Measurements from ENCODE around the gene SLC22A7.
A peak's percentile ranks its signal among the peaks of the same experiment; 100 is the strongest.

SLC22A7 gene

GRCh38 chr6:43267619-43268354 lies 30.3 kb upstream of the SLC22A7 start:
- ATAC-seq, result no peak

GRCh38 chr6:43268355-43268700 lies 29.7 kb upstream of the SLC22A7 start:
- ATAC-seq, result no peak

- ATAC-seq, result no peak
Observed at GRCh38 chr6:43268782-43269272, 29.2 kb upstream of the SLC22A7 start.

DNA sequence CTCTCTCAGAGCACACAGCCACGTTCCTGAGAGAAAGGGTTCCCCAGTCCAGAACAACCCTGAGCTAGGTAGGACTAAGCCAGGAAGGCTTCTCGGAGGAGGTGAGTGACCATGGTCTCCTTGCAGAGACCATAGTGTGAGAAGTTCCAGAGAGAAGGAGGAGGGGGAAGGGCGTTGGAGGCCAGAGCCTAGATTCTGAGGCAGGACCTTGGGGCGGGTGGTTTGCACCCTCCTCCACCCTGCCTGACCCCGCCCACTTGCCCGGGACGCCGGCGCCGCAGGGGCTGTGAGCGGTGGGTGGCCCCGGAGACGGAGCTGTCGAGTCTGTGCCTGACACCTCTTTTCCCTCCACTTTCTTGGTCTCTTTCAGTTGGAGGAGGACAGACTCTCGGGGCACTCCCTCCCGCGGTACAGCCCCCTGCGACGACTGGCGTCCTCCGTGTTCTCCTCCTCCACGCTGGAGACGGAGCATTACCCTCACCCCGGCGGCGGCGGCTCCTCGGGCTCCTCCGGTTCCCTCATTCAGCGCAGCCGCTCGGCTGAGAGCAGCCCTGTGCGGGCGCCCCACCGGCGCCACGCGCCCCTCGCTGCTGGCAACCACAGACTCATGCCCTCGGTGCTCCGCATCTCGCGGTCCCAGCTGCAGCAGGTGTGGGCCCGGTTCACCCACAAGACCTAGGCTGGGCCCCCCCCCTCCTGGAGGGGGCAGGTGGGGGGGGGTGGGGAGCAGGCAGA lies 28.6 kb upstream of the SLC22A7 start:
- ATAC-seq, result peak; percentile 54 to 68

DNA sequence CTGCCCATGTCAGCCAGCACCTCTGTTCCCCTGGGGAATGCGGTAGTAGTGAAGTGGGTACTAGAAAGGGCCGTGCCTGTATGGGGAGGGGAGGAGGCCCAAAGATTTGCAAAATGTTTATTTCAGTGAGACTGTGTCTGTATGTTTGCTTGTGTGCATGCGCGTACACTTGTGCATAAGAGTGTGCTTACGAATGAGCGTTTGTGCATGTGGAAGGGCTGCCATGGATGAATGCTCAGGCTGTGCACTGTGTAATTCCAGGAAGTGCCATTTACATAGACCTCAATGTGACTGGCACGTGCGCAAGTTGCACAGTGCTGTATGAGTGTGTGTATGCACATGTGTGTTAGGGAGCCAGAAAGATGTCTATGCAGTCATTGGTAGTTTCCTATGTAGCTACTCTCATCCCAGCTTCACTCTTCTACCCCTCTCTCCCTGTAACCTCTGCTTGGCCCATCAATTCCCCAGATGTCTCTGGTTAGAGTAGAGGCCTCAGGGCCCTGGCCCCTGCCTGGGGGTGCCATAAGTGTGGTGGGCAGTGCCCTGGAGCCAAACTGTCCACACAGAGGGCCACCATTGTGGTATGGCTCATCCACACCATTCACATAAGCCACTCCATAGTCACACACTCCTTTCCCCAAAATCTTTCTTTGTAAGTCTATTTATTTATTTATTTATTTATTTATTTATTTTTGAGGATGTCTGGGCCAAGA lies 26.8 kb upstream of the SLC22A7 start:
- no peak for ATAC-seq

- ATAC-seq, result no peak
Observed at GRCh38 chr6:43271944-43272343, 26.1 kb upstream of the SLC22A7 start.

DNA sequence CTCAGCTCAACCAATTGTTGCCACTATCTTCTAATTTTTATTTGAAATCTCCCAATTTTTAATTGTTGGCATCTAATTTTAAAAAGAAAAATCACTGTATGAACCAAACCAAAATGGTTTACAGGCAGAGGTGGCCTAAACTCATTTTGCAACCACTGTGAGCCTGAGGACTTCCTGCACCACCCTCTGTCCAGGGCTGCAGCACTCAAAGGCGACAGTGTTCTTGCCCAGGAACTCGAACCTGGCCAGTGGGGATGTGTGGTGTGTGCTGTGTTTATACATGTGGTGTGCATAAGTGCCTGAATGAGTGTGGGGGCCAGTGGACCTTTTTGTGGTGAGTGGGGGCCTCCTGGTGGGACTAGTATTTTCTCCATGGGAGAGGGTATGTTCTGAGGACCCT lies 24.4 kb upstream of the SLC22A7 start:
- ATAC-seq, result no peak

DNA sequence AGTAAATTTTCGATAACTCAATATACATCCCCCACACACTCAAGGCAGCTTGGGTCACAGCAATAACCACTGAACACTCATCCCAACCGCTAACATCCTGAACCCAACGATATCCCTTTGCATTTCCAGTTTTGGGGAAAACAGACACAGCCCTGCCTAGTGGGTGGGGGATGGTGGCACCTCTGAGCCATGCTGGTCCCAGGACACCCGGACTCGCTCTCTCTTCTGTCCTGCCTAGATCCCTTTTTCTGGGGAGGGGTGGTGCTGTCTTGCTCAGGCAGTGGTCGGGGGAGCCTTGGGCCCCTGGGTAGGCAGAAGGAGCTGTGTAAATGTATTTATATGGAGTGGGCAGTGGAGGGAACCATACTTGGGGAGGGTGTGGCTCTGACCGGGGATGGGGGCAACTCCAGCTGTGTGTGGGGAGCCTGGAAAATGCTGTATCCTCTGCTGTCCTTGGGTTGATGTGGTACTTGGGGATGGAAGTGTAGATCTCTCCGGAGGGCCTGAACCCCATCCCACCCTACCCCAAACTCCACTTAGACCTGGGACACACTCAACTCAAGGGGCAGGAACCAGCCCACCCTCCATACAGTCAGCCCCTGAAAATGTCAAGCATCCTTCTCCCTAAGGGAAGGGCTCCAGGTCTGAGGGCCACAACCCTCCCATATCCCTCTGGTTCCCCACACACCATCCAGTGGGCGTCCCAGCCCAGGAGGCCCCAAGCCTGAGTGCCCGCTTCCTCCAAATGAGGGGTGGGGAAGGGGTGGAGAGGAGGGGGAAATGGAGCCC lies 23.7 kb upstream of the SLC22A7 start:
- ATAC-seq, result no peak

DNA sequence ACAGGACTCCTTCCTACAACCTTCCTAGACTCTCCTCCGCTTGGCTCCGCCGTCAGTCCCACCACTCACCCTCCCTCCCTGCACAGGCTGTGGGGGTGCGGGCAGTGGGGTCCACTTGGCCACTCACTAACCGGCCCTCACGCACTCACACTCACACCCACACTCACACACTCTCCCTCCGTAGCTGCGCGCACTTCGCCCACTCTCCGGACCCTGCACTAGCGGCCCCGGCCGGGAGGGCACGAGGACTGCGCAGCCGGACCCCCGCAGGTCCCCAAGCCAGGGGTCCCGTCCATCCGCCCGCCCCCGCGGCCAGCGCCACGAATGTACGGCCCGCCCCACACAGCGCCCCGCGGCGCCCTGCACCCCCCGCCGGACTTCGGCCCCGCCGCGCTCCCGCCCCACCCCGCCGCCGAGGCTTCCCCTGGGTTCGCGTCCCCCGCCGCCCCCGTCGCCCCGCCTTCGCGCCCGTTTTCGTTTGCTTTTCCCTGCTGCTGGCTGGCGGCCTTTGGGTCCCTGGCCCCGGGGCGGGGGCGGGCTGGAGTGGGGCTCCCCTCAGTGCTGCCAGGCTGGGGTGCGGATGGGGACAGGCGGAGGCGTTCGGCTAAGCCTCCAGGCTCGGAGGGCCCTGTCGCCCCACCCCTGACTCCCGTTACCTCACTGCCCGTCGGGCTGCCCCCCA lies 23.0 kb upstream of the SLC22A7 start:
- peak in 1 of 2 donors; percentile 26 for ATAC-seq

GRCh38 chr6:43275801-43276576 lies 22.1 kb upstream of the SLC22A7 start:
- peak; percentile 47 to 60 for ATAC-seq

GRCh38 chr6:43276577-43277305 lies 21.3 kb upstream of the SLC22A7 start:
- no peak for ATAC-seq

DNA sequence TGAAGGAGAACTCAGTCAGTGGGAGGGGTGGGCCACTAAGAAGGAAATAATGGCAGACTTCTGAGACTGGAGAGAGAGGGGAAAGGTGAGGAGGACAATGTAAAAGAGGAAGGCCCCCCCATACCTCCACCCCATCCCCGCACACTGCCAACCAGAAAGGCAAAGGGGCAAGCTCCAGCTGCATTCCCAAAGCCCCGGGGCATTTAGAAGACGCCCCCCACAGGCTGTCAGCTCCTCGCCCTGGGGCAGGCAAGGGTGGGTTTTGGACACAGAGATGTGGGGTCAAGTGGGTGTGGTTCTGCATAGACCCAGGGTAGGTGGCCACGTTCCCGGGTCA lies 20.8 kb upstream of the SLC22A7 start:
- no peak for ATAC-seq

- no peak for ATAC-seq
Observed at GRCh38 chr6:43277643-43278523, 20.2 kb upstream of the SLC22A7 start.

DNA sequence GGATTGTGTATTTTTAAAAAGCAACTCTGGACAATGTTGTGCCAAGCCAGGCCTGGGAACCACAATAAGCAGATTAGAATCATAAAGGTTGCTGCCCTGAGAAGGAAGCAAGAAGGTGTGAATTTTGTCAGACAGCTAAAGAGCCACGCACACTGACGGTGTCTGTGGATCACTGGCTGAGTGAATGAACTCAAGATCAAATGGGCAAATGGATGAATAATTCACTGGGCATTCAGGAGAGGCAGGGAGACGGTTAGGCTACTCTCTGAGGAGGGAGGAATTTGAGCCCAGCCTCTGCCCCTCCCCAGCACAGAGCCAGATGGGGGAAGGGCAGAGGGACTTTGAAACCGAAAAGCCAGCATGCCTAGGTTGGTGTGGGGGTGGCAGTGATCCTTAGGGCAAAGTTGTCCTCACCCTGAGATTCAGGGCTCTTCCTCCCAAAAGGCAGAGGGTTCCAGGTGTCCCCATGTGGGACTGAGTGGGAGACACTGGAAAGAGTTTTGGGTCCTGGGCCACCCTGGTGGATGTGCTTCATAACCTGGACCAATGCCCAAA lies 19.5 kb upstream of the SLC22A7 start:
- no peak for ATAC-seq

GRCh38 chr6:43280234-43280633 lies 17.8 kb upstream of the SLC22A7 start:
- no peak for ATAC-seq

DNA sequence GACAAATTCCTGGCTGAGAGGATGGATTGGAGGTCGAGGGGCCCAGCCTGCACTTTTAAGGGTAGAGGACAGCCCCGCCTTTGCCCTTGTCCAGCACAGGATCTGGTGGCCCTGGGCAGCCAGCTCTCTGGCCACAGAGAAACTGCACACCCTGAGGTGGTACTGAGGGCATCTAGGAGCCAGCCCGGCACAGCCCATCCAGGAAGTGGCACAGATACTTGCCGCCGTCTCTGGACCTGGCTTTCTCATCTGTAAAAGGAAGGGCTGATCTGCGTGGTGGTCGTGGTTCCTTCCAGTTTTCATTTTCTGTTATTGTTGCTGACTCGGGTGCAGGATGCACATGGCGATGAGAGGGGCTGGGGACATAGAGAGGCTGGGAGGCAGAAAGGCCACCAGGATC lies 16.0 kb upstream of the SLC22A7 start:
- no peak for ATAC-seq

- no peak for ATAC-seq
Observed at GRCh38 chr6:43282636-43283513, 15.2 kb upstream of the SLC22A7 start.

DNA sequence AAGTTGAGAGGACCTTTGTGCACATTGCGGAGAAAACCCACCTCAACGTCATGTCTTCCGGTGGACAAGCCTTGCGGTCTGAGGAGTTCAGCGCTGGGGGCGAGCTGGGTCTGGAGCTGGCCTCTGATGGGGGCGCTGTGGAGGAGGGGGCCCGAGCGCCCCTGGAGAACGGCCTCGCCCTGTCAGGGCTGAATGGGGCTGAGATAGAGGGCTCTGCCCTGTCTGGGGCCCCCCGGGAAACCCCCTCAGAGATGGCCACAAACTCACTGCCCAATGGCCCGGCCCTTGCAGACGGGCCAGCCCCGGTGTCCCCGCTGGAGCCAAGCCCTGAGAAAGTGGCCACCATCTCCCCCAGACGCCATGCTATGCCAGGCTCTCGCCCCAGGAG lies 14.6 kb upstream of the SLC22A7 start:
- ATAC-seq, result no peak
